Mucosa of rectum (tissue), 2 donors: ENCODE data around the gene FMNL3.
A peak's percentile ranks its signal among the peaks of the same experiment; 100 is the strongest.
"Not testable (repeated sequence)": the region's sequence is repeated elsewhere in the genome, so short reads cannot be mapped to it uniquely, and the experiment has no call there.

ENCODE experiments used
- H3K27ac ChIP-seq, 2 donors: one replicate each; pipeline ENCODE4 v1.7.0; 2013; ENCODE audit warnings: inconsistent platforms in 2 of 2, low read depth in 2 of 2, low read length in 2 of 2
- H3K27me3 ChIP-seq, 2 donors: one replicate each; pipeline ENCODE4 v1.7.0; 2013; ENCODE audit warnings: low read length in 2 of 2; ENCODE audit not compliant: control insufficient read depth in 2 of 2, insufficient read depth in 2 of 2
- H3K36me3 ChIP-seq, 2 donors: one replicate each; pipeline ENCODE4 v1.7.0; 2013; ENCODE audit warnings: low read length in 2 of 2; ENCODE audit not compliant: control insufficient read depth in 2 of 2, insufficient read depth in 2 of 2
- H3K4me1 ChIP-seq, 2 donors: one replicate each; pipeline ENCODE4 v1.7.0; 2013; ENCODE audit warnings: low read length in 2 of 2, mild to moderate bottlenecking in 1 of 2; ENCODE audit not compliant: control insufficient read depth in 2 of 2, insufficient read depth in 2 of 2
- H3K4me3 ChIP-seq, 2 donors: one replicate each; pipeline ENCODE4 v1.7.0; 2013; ENCODE audit warnings: low read length in 2 of 2
- H3K9ac ChIP-seq, 2 donors: one replicate each; pipeline ENCODE4 v1.7.0; 2013; ENCODE audit warnings: low read length in 2 of 2, low read depth in 1 of 2, mild to moderate bottlenecking in 1 of 2
- H3K9me3 ChIP-seq, 2 donors: one replicate each; pipeline ENCODE4 v1.7.0; 2013; ENCODE audit warnings: low read length in 2 of 2; ENCODE audit not compliant: control insufficient read depth in 2 of 2
- donor health status: healthy.
- donor health status: Normal muscosa, but diverticular disease.

FMNL3 gene

DNA sequence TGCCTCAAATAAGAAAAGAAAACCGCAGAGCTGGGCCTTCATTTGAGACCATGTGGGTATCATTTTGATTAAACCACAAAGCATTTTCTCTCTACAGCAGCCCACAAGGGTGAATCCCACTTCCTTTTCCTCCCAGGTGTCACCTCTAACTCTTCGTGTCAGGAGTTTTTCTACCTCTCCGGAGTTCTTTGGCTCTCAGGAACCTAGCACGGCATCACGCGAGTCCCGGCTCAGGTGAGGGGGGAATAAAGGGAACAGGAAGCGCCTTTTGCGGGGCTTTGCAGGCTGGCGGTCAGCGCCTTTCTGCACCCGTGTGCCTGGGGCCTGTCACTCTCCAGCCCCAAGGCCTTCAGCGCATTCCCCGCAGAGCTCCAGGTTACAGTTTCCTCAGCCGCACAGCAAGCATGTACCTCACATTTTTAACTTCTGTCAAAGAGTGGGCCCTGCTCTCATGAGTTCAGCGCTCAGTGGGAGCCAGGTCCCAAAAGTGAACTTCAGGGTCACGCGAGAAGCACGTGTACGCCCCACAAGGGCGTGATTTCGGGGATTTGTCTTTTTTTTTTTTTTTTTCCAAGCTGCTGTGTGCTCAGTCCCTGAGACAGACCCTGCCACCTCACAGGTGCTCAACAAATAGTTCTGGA lies 84.6 kb downstream of the FMNL3 start:
- H3K9me3 ChIP-seq: no peaks in the 10 kb centered on the region
- H3K9ac ChIP-seq: peak overlapping the region; percentile 66 to 73
- peaks cover 0 to 2% of the 10 kb centered on the region in 2 donors for H3K27me3 ChIP-seq
- no peaks in the 10 kb centered on the region for H3K36me3 ChIP-seq
- peak overlapping the region; percentile 66 to 89 for H3K4me3 ChIP-seq
- peak overlapping the region; percentile 75 to 79 for H3K27ac ChIP-seq
- H3K4me1 ChIP-seq: peaks cover 7 to 11% of the 10 kb centered on the region in 2 donors

DNA sequence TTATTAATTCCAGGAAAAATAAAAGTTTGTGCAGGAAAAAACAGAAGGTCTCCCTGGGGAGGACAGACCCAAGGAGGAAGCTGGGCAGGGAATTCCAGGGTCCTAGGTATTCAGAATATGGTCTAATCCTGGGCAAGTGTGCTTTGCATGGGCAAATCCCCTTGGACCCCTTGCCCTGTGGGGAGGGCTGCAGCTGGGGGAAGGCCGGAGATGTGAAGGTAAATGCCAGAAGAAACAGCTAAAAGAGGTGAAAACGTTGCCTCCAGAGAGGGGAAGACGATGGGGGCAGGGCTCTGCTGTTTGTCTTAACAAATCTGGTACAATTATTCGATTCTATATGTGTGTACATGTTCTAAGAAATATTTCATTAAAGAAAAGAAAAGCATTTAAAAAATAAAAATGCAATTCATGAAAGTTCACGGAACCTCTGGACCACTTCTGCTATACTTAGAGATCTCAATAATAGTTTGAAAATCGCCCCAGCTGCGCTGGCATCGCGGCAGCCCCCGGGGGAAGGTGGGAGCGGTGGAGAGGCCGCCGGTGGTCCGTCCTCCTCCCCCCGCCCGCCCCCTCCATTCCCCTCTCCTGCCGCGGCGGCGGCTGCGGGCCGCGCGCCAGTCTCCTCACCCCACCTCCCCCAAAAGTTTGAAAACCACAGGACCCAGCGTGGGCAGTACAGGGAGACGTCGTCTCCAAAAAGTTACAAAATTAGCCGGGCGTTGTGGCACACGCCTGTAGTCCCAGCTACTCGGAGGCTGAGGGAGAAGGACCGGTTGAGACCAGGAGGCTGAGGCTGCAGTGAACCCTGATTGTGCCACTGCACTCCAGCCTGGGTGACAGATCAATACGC lies 85.3 kb downstream of the FMNL3 start:
- H3K27me3 ChIP-seq: peaks cover 0 to 2% of the 10 kb centered on the region in 2 donors
- peaks cover 7 to 11% of the 10 kb centered on the region in 2 donors for H3K4me1 ChIP-seq
- no peaks in the 10 kb centered on the region for H3K36me3 ChIP-seq
- peak overlapping the region; percentile 75 to 79 for H3K27ac ChIP-seq
- peak overlapping the region; percentile 66 to 73 for H3K9ac ChIP-seq
- peak overlapping the region; percentile 66 to 89 for H3K4me3 ChIP-seq
- H3K9me3 ChIP-seq: no peaks in the 10 kb centered on the region

DNA sequence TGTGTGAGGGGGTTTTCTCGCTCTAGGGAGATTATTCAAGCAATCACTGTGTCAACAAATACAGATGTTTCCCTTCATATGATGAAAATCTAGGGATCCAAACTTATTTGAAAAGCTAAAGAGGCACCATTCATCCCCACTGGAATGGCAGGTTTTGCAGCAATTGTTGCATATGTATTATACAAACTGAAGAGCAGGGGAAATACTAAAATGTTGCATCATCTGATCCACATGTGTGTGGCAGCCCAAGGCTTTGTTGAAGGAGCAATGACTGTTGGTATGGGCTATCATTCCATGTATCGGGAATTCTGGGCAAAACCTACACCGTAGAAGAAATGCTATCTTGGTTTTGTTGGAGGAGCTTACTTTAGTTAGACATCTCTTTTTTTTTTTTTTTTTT lies 87.9 kb downstream of the FMNL3 start:
- H3K27ac ChIP-seq: no peak overlapping the region
- no peaks in the 10 kb centered on the region for H3K9me3 ChIP-seq
- H3K9ac ChIP-seq: no peak overlapping the region
- no peaks in the 10 kb centered on the region for H3K36me3 ChIP-seq
- H3K4me1 ChIP-seq: peaks cover 7 to 11% of the 10 kb centered on the region in 2 donors
- peaks cover 0 to 2% of the 10 kb centered on the region in 2 donors for H3K27me3 ChIP-seq
- H3K4me3 ChIP-seq: no peak overlapping the region

DNA sequence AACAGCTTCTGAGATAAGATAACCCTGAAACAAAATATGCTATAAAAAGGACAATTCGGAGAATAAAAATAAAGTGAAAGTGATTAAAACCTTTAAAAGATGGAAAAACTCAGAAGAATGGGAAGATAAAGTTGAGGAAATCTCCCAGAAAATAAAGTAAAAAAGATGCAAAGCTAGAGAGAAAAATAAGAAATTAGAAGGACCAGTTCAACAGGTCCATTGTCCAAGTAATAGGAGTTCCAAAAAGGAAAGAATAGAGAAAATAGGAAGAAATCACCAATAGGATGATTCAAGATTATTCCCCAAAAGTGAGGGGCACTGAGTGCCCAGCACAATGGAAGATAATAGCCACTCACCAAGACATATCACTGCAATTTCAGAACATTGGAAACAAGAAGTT lies 88.6 kb downstream of the FMNL3 start:
- Histone ChIP-seq H3K36me3 (no peaks in the 10 kb centered on the region), H3K9ac (no peak overlapping the region), H3K4me3 (no peak overlapping the region), H3K4me1 (peaks cover 7 to 11% of the 10 kb centered on the region in 2 donors), H3K27me3 (peaks cover 0 to 2% of the 10 kb centered on the region in 2 donors), H3K27ac (no peak overlapping the region), H3K9me3 (no peaks in the 10 kb centered on the region)

DNA sequence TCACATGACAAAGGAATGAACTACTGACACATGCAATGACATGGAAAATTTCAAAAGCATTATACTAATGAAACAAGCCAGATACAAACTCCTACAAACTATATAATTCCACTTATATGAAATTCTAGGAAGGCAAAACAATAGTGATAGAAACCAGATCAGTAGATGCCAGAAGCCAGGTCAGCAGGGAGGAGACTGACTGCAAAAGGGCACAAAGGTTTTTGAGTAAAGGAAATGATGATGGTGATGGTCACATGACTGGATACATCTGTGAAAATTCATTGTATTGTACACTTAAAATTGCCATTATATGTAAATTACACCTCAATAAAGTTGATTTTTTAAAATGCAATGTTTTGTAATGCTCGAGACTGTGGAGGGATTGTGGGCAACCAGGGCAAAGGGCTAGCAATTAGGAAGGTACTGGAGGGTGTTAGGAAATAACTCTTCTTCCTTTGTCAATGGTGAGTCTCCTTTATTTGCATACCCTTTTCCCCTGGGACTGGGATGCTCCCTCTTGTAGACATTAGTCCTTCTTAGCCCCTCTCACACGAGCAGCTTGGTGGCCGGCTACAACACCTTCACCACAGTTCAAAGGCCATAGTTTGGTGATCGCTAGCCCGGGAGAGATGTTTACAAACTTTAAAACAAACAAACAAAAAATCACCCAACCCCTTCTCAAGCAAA lies 90.5 kb downstream of the FMNL3 start:
- H3K27ac ChIP-seq: no peak overlapping the region
- H3K27me3 ChIP-seq: peaks cover 0 to 2% of the 10 kb centered on the region in 2 donors
- H3K4me3 ChIP-seq: no peak overlapping the region
- H3K4me1 ChIP-seq: peaks cover 2 to 3% of the 10 kb centered on the region in 2 donors
- H3K36me3 ChIP-seq: no peaks in the 10 kb centered on the region
- H3K9me3 ChIP-seq: no peaks in the 10 kb centered on the region
- no peak overlapping the region for H3K9ac ChIP-seq

DNA sequence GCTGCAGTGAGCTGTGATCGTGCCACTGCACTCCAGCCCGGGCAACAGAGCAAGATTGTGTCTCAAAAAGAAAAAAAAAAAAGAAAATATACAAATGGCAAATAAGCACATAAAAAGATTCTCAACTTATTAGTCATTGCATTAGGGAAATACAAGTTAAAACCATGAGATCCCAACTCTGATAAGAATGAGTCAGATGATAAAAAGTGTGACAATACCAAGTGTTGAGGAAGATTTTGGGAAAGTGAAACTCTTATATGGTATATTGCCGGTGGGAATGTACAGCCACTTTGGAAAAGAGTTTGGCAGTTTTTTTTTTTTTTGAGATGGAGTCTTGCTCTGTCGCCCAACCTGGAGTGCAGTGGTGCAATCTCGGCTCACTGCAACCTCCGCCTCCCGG lies 91.5 kb downstream of the FMNL3 start:
- Histone ChIP-seq H3K36me3 (no peaks in the 10 kb centered on the region), H3K4me1 (no peaks in the 10 kb centered on the region), H3K9me3 (no peaks in the 10 kb centered on the region), H3K9ac (no peak overlapping the region), H3K27ac (no peak overlapping the region), H3K4me3 (no peak overlapping the region), H3K27me3 (peaks cover 0 to 2% of the 10 kb centered on the region in 2 donors)

DNA sequence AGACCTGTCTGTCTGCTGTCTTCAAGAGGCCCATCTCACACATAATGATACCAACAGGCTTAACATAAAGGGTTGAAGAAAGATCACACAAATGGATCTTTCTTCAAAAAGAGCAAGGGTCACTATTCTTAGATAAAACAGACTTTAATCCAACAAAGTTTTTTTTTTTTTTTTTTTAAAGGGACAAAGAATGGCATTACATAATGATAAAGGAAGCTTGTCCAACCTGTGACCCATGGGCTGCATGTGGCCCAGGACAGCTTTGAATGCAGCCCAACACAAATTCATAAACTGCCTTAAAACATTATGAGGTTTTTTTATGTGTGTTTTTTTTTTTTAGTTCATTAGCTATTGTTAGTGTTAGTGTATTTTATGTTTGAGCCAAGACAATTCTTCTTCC lies 95.0 kb downstream of the FMNL3 start:
- Histone ChIP-seq H3K9ac (no peak overlapping the region), H3K4me1 (no peaks in the 10 kb centered on the region), H3K9me3 (no peaks in the 10 kb centered on the region), H3K27ac (no peak overlapping the region), H3K36me3 (no peaks in the 10 kb centered on the region), H3K27me3 (no peaks in the 10 kb centered on the region), H3K4me3 (no peak overlapping the region)

DNA sequence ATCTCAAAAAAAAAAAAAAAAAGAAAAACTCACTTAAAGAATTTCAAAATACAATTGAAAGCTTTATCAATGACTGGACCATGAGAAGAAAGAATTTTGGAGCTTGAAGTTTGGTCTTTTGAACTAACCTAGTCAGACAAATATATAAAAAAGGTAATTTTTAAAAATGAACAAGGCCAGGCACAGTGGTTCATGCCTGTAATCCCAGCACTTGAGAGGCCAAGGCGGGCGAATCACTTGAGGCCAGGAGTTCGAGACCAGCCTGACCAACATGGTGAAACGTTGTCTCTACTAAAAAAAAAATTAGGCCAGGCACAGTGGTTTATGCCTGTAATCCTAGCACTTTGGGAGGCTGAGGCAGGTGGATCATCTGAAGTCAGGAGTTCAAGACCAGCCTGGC lies 96.4 kb downstream of the FMNL3 start:
- H3K27me3 ChIP-seq, H3K36me3 ChIP-seq, H3K4me1 ChIP-seq, H3K9me3 ChIP-seq, H3K4me3 ChIP-seq, H3K9ac ChIP-seq, H3K27ac ChIP-seq: not testable (repeated sequence)

DNA sequence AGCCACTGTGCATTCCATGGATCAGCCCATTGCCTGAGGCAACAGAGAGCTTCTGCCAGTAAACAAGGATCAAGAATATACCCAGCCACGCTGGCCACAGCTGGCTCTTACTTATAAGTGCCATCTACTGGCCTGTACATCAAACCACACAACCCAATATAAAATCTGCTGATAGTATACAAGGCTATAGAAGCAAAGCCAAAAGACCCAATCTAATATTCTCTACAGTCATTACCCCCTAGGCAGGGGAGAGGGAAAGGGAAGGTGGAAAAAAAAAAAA lies 97.4 kb downstream of the FMNL3 start:
- Histone ChIP-seq H3K4me3 (no peak overlapping the region), H3K9me3 (no peaks in the 10 kb centered on the region), H3K27ac (no peak overlapping the region), H3K27me3 (no peaks in the 10 kb centered on the region), H3K4me1 (no peaks in the 10 kb centered on the region), H3K36me3 (no peaks in the 10 kb centered on the region), H3K9ac (no peak overlapping the region)
